Endothelial cell of umbilical vein (primary cell): ENCODE results near the gene PLA2G4B.

Source experiments
- CTCF ChIP-seq, 2 donors: IDR thresholded peaks; 1 replicate in 1 of 2; 2 replicates in 1 of 2; pipeline ENCODE4 v1.5.1; 2011; ENCODE audit warnings: low read length in 2 of 2, mild to moderate bottlenecking in 2 of 2, moderate library complexity in 2 of 2, control low read depth in 1 of 2, inconsistent platforms in 1 of 2, low read depth in 1 of 2; ENCODE audit not compliant: insufficient read depth in 1 of 2; ENCODE audit errors: extremely low read depth in 1 of 2
- EZH2 ChIP-seq: IDR thresholded peaks from 2 replicates; pipeline ENCODE4 v1.6.1; 2012; ENCODE audit warnings: borderline replicate concordance, low read depth, mild to moderate bottlenecking, moderate library complexity, low read length, inconsistent platforms; ENCODE audit not compliant: severe bottlenecking
- FOS ChIP-seq: IDR thresholded peaks from 2 replicates; pipeline ENCODE4 v1.6.1; 2011; ENCODE audit warnings: mild to moderate bottlenecking, low read length, moderate library complexity, borderline replicate concordance; ENCODE audit not compliant: insufficient read depth
- GATA2 ChIP-seq: IDR thresholded peaks from 2 replicates; pipeline ENCODE4 v1.7.0; 2011; ENCODE audit warnings: low read depth, mild to moderate bottlenecking, moderate library complexity, mixed read lengths, low read length; ENCODE audit not compliant: insufficient read length, insufficient read depth
- MAX ChIP-seq: IDR thresholded peaks from 2 replicates; pipeline ENCODE4 v1.6.1; 2011; ENCODE audit not compliant: insufficient read depth, insufficient read length
- POLR2A ChIP-seq: IDR thresholded peaks from 2 replicates; pipeline ENCODE4 v1.6.1; 2012; ENCODE audit warnings: low read depth, mild to moderate bottlenecking, control low read depth, low read length
- POLR2AphosphoS5 ChIP-seq: IDR thresholded peaks from 2 replicates; pipeline ENCODE4 v1.6.1; 2012; ENCODE audit warnings: low read depth, mild to moderate bottlenecking, control low read depth, low read length, moderate library complexity; ENCODE audit not compliant: insufficient read depth

GRCh38 chr15:41829959-41830646, 8.5 kb upstream of the PLA2G4B start:
- TF ChIP-seq CTCF (IDR thresholded peaks at IDR 0.05; ENCODE audit: extremely low read depth in 1 of 2, insufficient read depth in 1 of 2, low read depth in 1 of 2, low read length in 2 of 2), result no peak
- TF ChIP-seq EZH2, result no peak
- no peak for TF ChIP-seq POLR2A
- TF ChIP-seq GATA2, result no peak
- TF ChIP-seq MAX, result no peak
- no peak for TF ChIP-seq POLR2AphosphoS5
- no peak for TF ChIP-seq FOS
